ENCODE results near the gene ESPL1.

ESPL1 gene

GRCh38 chr12:53320352-53321195 lies 52.5 kb downstream of the ESPL1 start:
- H3K4me2 ChIP-seq (ENCODE audit: low read length), result peak overlapping the region; percentile 81
- H3K4me1 ChIP-seq, result peaks cover 20% of the 10 kb centered on the region
- peak overlapping the region; percentile 88 for H3K27ac ChIP-seq

DNA sequence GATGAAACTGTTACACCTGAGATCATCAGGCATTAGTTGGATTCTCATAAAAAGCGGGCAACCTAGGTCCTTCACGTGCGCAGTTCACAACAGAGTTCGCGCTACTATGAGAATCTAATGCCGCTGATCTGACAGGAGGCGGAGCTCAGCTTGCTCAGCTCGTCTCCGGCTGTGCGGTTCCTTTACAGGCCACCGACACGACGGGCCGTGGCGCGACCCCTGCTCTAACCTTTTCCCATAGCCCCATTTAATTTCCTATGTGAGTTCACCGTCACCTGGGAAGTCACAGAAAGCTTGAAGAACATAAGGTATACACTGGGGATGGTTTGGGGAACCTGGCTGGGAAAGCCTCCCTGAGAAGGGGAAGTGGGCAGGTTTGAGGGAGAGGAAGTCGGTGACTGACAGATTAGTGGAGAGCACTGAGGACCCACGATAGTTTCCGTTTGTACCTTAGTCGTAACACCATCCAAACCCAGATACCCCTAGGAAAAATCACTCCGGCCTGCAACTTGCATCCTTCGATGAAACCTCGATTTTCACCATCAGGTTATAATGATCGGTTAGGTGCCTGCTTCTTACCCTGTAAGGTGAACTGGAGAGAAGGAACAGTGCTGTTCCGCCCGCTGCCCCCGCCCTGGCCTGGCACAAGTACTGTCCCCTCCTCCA lies 56.1 kb downstream of the ESPL1 start:
- Histone ChIP-seq H3K4me1 (peaks cover 20% of the 10 kb centered on the region), H2AFZ (peak overlapping the region; percentile 91), H3K36me3 (ENCODE audit: control insufficient read depth, insufficient read depth, low read length) (no peaks in the 10 kb centered on the region), H3K79me2 (peaks cover 5% of the 10 kb centered on the region), H3K9ac (no peak overlapping the region), H3K4me2 (ENCODE audit: low read length) (peak overlapping the region; percentile 76), H3K9me3 (ENCODE audit: control insufficient read depth, low read length) (no peaks in the 10 kb centered on the region), H3K27me3 (ENCODE audit: control insufficient read depth, insufficient read depth, low read length) (no peaks in the 10 kb centered on the region), H3K4me3 (ENCODE audit: low read depth, low read length) (peak overlapping the region; percentile 64), H3K27ac (peak overlapping the region; percentile 73)
- TF ChIP-seq, protein P1, sequence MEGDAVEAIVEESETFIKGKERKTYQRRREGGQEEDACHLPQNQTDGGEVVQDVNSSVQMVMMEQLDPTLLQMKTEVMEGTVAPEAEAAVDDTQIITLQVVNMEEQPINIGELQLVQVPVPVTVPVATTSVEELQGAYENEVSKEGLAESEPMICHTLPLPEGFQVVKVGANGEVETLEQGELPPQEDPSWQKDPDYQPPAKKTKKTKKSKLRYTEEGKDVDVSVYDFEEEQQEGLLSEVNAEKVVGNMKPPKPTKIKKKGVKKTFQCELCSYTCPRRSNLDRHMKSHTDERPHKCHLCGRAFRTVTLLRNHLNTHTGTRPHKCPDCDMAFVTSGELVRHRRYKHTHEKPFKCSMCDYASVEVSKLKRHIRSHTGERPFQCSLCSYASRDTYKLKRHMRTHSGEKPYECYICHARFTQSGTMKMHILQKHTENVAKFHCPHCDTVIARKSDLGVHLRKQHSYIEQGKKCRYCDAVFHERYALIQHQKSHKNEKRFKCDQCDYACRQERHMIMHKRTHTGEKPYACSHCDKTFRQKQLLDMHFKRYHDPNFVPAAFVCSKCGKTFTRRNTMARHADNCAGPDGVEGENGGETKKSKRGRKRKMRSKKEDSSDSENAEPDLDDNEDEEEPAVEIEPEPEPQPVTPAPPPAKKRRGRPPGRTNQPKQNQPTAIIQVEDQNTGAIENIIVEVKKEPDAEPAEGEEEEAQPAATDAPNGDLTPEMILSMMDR (IDR thresholded peaks at IDR 0.05), result no peak

More at GRCh38 chr12:53320352-53321195, 52.5 kb downstream of the ESPL1 start:
- H3K9me3 ChIP-seq (ENCODE audit: control insufficient read depth, low read length), result no peaks in the 10 kb centered on the region
- H3K36me3 ChIP-seq (ENCODE audit: control insufficient read depth, insufficient read depth, low read length), result no peaks in the 10 kb centered on the region
- H3K27me3 ChIP-seq (ENCODE audit: control insufficient read depth, insufficient read depth, low read length), result no peaks in the 10 kb centered on the region
- peaks cover 6% of the 10 kb centered on the region for H3K79me2 ChIP-seq
- peak overlapping the region; percentile 99 for H3K4me3 ChIP-seq (ENCODE audit: low read depth, low read length)
- H3K9ac ChIP-seq, result no peak overlapping the region
- peak overlapping the region; percentile 96 for H2AFZ ChIP-seq
- TF ChIP-seq, protein P1 (IDR thresholded peaks at IDR 0.05), result no peak

DNA sequence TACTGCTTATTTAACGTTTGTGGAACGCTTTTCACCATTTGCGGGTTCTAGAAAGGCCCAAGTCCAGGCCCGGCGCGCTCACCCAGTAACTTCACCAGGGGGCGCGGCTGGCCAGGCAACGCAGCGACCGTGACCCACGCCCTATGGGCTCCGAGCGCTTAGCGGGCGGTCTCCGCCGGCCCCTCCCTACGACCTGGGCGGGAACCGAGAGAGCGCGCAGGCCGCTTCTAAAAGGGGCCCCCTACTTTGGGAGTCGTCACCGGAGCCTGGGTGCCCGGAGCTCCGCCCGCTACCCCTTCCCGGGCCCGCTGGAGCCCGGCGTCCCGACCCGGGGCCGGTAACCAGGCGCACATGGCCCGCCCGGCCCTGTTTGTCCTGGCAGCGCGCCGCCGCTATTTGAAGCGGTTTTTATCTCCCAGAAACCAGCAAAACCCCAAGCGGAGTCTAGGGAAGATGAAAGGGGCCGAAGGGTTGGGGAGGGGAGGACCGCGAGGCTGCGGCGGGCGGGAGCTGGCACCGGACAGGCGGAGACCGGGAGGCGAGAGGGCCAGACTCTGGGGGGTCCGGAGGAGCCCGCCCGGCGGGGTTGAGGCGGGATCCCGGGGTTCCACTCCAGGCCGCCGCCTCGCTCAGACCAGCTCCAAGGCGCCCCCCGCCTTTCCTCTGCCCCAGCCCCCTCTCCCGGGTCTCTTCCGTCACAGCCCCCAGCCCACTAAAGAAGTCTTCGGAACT lies 56.8 kb downstream of the ESPL1 start:
- Histone ChIP-seq H3K79me2 (peaks cover 4% of the 10 kb centered on the region), H3K36me3 (ENCODE audit: control insufficient read depth, insufficient read depth, low read length) (no peaks in the 10 kb centered on the region)

GRCh38 chr12:53325511-53326061 lies 57.5 kb downstream of the ESPL1 start:
- peak overlapping the region; percentile 76 for H3K4me2 ChIP-seq (ENCODE audit: low read length)
- TF ChIP-seq, protein P1 (IDR thresholded peaks at IDR 0.05), result no peak
- no peaks in the 10 kb centered on the region for H3K36me3 ChIP-seq (ENCODE audit: control insufficient read depth, insufficient read depth, low read length)
- peak overlapping the region; percentile 91 for H2AFZ ChIP-seq
- no peaks in the 10 kb centered on the region for H3K9me3 ChIP-seq (ENCODE audit: control insufficient read depth, low read length)
- H3K4me1 ChIP-seq, result peaks cover 13% of the 10 kb centered on the region
- H3K27ac ChIP-seq, result peak overlapping the region; percentile 73
- H3K4me3 ChIP-seq (ENCODE audit: low read depth, low read length), result peak overlapping the region; percentile 64
- H3K27me3 ChIP-seq (ENCODE audit: control insufficient read depth, insufficient read depth, low read length), result no peaks in the 10 kb centered on the region
- no peaks in the 10 kb centered on the region for H3K79me2 ChIP-seq
- H3K9ac ChIP-seq, result no peak overlapping the region

More for the DNA sequence above, 56.8 kb downstream of the ESPL1 start:
- peak overlapping the region; percentile 64 for H3K4me3 ChIP-seq (ENCODE audit: low read depth, low read length)
- TF ChIP-seq, protein P1 (IDR thresholded peaks at IDR 0.05), result peak; percentile 82
- H2AFZ ChIP-seq, result peak overlapping the region; percentile 91
- peak overlapping the region; percentile 76 for H3K4me2 ChIP-seq (ENCODE audit: low read length)
- no peaks in the 10 kb centered on the region for H3K27me3 ChIP-seq (ENCODE audit: control insufficient read depth, insufficient read depth, low read length)
- H3K9ac ChIP-seq, result peak overlapping the region; percentile 24
- peak overlapping the region; percentile 73 for H3K27ac ChIP-seq
- H3K9me3 ChIP-seq (ENCODE audit: control insufficient read depth, low read length), result no peaks in the 10 kb centered on the region
- peaks cover 19% of the 10 kb centered on the region for H3K4me1 ChIP-seq

Measured in parathyroid adenoma (tissue), 2 donors.